Astrocyte (in vitro differentiated cells and primary cell): ENCODE measurements around the gene GTF2H2C.

ENCODE experiments used
- CTCF ChIP-seq: IDR thresholded peaks from 2 replicates; pipeline ENCODE4 v1.5.1; 2011; ENCODE audit warnings: low read depth, mild to moderate bottlenecking, inconsistent platforms, low read length, moderate library complexity; ENCODE audit not compliant: insufficient read depth
- EZH2 ChIP-seq: IDR thresholded peaks from 2 replicates; pipeline ENCODE4 v1.6.1; 2012; ENCODE audit warnings: mild to moderate bottlenecking, low read length, inconsistent platforms; ENCODE audit not compliant: insufficient read depth

DNA sequence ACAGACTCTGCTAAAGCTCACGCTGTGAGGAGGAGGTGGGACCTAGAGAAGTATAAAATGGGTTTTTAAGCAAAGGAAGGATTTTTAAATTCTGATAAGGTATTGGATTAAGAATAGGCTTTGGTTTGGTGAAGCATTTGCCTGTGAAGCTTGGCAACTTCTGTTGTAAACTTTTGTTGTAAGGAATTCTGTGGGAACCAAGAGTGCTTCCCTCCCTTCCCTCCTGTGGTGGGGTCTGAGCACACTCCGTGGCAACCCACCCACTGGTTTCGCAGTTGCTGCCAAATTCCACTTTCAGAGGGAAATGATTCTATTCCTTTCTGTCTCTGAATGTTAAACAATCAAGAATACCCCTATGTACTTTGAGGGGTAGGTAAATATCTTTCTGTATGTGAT, 28.6 kb upstream of the GTF2H2C start:
- TF ChIP-seq CTCF (no peak), EZH2 (no peak)
